Bronchial epithelial cell (primary cell): Measurements from ENCODE around the gene VSNL1. TPM values are rescaled to one million over a fixed set of nuclear protein-coding genes. Genes with fewer than 3 reads are reported as not detected.

ENCODE experiments used
- DNase-seq: peaks from one replicate; pipeline ENCODE4 v3.0.0-alpha.2; 2010; ENCODE audit warnings: low read depth
- FAIRE-seq: peaks from 2 replicates; lab custom pipeline; 2011; peaks lifted over from hg19 to GRCh38; lab: Jason Lieb, UNC
- H3K27me3 ChIP-seq: 2 replicates; pipeline ENCODE4 v1.5.1; 2011; ENCODE audit warnings: low read length; ENCODE audit not compliant: control insufficient read depth, insufficient read depth
- H3K36me3 ChIP-seq: 2 replicates; pipeline ENCODE4 v1.5.1; 2011; ENCODE audit warnings: low read length; ENCODE audit not compliant: control insufficient read depth, insufficient read depth
- H3K4me3 ChIP-seq: 2 replicates; pipeline ENCODE4 v1.5.1; 2011; ENCODE audit warnings: mild to moderate bottlenecking, low read depth, low read length, control low read depth
- total RNA-seq: library from RNA; depleted of rRNA; stranded (reverse); fragments of >200 nt; gene quantifications from 2 replicates; pipeline ENCODE4 v1.2.1, GENCODE V29; 2014
- TF ChIP-seq, protein P1 (sequence below): IDR thresholded peaks from 2 replicates; pipeline ENCODE4 v1.5.1; 2011; ENCODE audit warnings: mild to moderate bottlenecking, moderate library complexity, low read length, control low read depth, inconsistent platforms; ENCODE audit not compliant: insufficient read depth, severe bottlenecking

The VSNL1 gene
- total RNA-seq, 1 donor from 2014 or later: 1.6 TPM

DNA sequence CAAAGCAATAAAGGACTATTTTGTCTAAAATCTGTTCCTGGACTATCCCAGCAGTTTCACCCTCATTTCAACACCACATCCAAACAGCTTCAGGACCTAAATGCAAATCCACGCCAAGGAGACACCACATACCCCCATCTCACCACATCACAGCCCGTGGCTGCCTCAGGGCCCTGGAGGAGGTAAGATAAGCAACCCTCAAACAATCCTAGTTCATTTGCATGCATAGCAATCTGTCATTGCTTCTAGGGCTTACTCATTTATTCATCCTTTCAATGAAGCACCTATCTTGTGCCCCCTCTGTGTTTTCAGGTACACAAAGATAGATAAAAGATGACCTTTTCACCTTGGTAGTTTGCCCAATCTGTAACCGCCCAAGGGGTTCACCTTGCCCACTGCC, 86.5 kb downstream of the VSNL1 start:
- Histone ChIP-seq H3K27me3 (no peaks in the 10 kb centered on the region), H3K4me3 (no peak overlapping the region), H3K36me3 (no peaks in the 10 kb centered on the region)
- no peak for DNase-seq
- TF ChIP-seq, protein P1, sequence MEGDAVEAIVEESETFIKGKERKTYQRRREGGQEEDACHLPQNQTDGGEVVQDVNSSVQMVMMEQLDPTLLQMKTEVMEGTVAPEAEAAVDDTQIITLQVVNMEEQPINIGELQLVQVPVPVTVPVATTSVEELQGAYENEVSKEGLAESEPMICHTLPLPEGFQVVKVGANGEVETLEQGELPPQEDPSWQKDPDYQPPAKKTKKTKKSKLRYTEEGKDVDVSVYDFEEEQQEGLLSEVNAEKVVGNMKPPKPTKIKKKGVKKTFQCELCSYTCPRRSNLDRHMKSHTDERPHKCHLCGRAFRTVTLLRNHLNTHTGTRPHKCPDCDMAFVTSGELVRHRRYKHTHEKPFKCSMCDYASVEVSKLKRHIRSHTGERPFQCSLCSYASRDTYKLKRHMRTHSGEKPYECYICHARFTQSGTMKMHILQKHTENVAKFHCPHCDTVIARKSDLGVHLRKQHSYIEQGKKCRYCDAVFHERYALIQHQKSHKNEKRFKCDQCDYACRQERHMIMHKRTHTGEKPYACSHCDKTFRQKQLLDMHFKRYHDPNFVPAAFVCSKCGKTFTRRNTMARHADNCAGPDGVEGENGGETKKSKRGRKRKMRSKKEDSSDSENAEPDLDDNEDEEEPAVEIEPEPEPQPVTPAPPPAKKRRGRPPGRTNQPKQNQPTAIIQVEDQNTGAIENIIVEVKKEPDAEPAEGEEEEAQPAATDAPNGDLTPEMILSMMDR: no peak
- no peak for FAIRE-seq

DNA sequence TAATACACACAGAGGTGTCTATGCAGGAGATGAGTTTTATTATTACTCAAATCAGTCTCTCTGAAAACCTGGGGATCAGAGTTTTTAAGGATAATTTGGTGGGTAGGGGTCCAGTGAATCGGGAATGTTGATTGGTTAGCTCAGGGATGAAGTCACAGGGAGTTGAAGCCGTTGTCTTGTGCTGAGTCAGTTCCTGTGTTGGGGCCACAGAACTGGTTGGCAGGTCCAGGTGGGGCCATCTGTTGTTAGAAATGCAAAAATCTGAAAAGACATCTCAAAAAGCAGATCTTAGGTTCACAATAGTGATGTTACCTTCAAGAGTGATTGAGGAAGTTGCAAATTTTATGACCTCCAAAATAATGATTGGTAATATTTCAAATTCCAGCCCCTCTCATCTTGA, 86.9 kb downstream of the VSNL1 start:
- Histone ChIP-seq H3K27me3 (no peaks in the 10 kb centered on the region), H3K4me3 (no peak overlapping the region), H3K36me3 (no peaks in the 10 kb centered on the region)
- DNase-seq: peak; percentile 40
- TF ChIP-seq, protein P1: no peak
- no peak for FAIRE-seq

DNA sequence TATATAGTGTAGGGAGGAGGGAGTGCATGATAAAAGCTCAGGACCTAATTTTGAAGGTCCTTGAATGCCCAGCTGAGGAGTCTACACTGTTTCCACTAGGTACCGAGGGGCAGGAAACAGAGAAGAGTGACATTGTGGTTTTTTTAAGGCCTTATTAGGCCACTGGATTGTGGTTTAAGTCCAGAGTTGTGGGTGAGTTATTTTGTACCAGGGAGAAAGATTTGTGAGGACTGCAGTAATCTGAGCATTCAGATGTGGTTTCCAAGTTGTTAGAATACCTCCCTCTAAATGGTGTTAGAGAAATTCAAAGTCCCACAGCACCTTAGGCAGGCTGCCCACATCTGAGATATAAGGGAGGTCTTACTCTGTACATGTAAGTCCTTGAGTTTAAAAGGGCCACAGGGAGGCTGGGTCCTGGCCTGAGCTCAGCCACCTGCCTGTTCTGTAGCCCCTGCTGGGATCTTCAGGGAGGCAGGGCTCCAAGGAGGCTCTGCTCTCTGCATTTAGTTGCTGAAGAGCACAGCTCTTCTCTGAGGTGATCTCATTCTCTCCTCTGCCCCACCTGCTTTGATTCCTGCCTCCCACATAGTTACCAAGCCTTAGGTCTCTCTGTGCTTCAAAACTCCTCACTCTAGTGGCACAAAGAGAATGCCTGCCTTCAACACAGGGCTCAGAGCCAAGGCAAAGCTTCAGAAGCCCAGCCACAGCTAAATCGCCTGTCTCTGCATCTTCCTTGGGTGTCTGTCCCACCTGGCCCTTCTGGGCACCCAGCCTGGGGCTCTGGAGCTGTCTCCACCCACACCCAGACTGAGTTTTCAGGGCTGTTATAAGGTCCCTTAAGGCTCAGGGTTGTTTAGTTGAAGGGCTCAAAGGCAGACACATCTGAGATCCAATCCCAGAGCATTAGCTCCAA, 88.1 kb downstream of the VSNL1 start:
- no peak for FAIRE-seq
- H3K36me3 ChIP-seq: no peaks in the 10 kb centered on the region
- TF ChIP-seq, protein P1: no peak
- H3K4me3 ChIP-seq: no peak overlapping the region
- DNase-seq: no peak
- H3K27me3 ChIP-seq: no peaks in the 10 kb centered on the region

DNA sequence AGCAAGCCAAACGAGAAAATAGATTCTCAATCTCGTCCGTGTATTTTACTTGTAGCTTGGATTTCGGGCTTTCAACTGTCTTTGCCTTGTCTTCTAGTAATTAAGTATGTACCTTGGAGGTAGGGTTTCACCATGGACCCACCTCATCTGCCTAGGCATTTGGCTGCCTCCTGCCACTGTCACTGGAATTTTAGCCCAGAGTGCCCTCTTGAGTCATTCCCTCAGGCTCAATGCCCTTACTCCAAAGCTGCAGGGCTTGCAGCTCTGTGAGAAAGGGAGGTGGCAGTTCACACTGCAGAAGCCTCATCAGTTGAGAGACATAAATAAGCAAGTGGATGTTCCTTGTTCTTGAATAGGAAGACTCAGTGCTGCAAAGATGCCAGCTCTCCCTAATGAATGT, 89.6 kb downstream of the VSNL1 start:
- DNase-seq (no peak), FAIRE-seq (no peak)
- no peaks in the 10 kb centered on the region for H3K36me3 ChIP-seq
- TF ChIP-seq, protein P1: no peak
- H3K27me3 ChIP-seq: no peaks in the 10 kb centered on the region
- H3K4me3 ChIP-seq: no peak overlapping the region

DNA sequence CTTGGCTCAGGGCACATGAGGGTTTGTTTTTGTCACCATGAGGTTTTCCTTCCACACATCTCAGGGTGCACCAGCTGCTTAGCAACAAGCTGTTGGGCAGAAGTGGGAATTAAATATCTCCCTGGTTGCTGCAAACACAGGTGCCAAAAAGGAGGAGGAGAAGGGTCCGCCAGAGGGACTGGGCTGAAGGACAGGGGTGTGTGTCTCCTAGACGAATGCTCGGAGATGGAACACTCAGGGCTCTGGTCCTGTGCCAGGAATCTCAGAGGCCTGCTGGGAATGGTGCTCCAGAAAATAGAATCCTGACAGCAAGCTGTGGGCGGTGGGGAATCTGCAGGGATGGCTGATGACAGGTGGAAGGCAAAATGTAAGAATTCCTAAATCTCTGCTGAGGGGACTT, 94.5 kb downstream of the VSNL1 start:
- TF ChIP-seq, protein P1: no peak
- no peaks in the 10 kb centered on the region for H3K36me3 ChIP-seq
- no peak for FAIRE-seq

More for the DNA sequence above, 94.5 kb downstream of the VSNL1 start:
- Histone ChIP-seq H3K4me3 (no peak overlapping the region), H3K27me3 (no peaks in the 10 kb centered on the region)
- no peak for DNase-seq
